ENCODE measurements around the gene ABCA8.

The ABCA8 gene

GRCh38 chr17:68870976-68871375 is 84.2 kb downstream of the ABCA8 start:
- no peak for DNase-seq (ENCODE audit: low read depth in 4 of 4, low spot score in 1 of 4)

GRCh38 chr17:68870161-68870826 is 84.9 kb downstream of the ABCA8 start:
- no peak for DNase-seq (ENCODE audit: low read depth in 4 of 4, low spot score in 1 of 4)

GRCh38 chr17:68868708-68869107 is 86.5 kb downstream of the ABCA8 start:
- DNase-seq (ENCODE audit: low read depth in 4 of 4, low spot score in 1 of 4), result no peak

- DNase-seq (ENCODE audit: low read depth in 4 of 4, low spot score in 1 of 4), result no peak
Observed at GRCh38 chr17:68867759-68868516, 87.3 kb downstream of the ABCA8 start.

- no peak for DNase-seq (ENCODE audit: low read depth in 4 of 4, low spot score in 1 of 4)
Observed at GRCh38 chr17:68865584-68865983, 89.6 kb downstream of the ABCA8 start.

GRCh38 chr17:68863091-68863652 is 92.0 kb downstream of the ABCA8 start:
- DNase-seq (ENCODE audit: low read depth in 4 of 4, low spot score in 1 of 4), result no peak

- no peak for DNase-seq (ENCODE audit: low read depth in 4 of 4, low spot score in 1 of 4)
Observed at GRCh38 chr17:68861602-68862001, 93.6 kb downstream of the ABCA8 start.

- no peak for DNase-seq (ENCODE audit: low read depth in 4 of 4, low spot score in 1 of 4)
Observed at GRCh38 chr17:68860941-68861340, 94.3 kb downstream of the ABCA8 start.

GRCh38 chr17:68854452-68854851 is 100.7 kb downstream of the ABCA8 start:
- DNase-seq (ENCODE audit: low read depth in 4 of 4, low spot score in 1 of 4), result no peak

GRCh38 chr17:68853439-68853838 is 101.8 kb downstream of the ABCA8 start:
- DNase-seq (ENCODE audit: low read depth in 4 of 4, low spot score in 1 of 4), result no peak

- DNase-seq (ENCODE audit: low read depth in 4 of 4, low spot score in 1 of 4), result no peak
Observed at GRCh38 chr17:68853036-68853435, 102.2 kb downstream of the ABCA8 start.

GRCh38 chr17:68851890-68852289 is 103.3 kb downstream of the ABCA8 start:
- no peak for DNase-seq (ENCODE audit: low read depth in 4 of 4, low spot score in 1 of 4)

GRCh38 chr17:68850749-68851510 is 104.3 kb downstream of the ABCA8 start:
- no peak for DNase-seq (ENCODE audit: low read depth in 4 of 4, low spot score in 1 of 4)

- DNase-seq (ENCODE audit: low read depth in 4 of 4, low spot score in 1 of 4), result no peak
Observed at GRCh38 chr17:68849673-68850610, 105.2 kb downstream of the ABCA8 start.

- no peak for DNase-seq (ENCODE audit: low read depth in 4 of 4, low spot score in 1 of 4)
Observed at GRCh38 chr17:68847711-68848110, 107.5 kb downstream of the ABCA8 start.

- no peak for DNase-seq (ENCODE audit: low read depth in 4 of 4, low spot score in 1 of 4)
Observed at GRCh38 chr17:68843522-68843921, 111.7 kb downstream of the ABCA8 start.

GRCh38 chr17:68840073-68840472 is 115.1 kb downstream of the ABCA8 start:
- no peak for DNase-seq (ENCODE audit: low read depth in 4 of 4, low spot score in 1 of 4)

- DNase-seq (ENCODE audit: low read depth in 4 of 4, low spot score in 1 of 4), result no peak
Observed at GRCh38 chr17:68835071-68835470, 120.1 kb downstream of the ABCA8 start.

- DNase-seq (ENCODE audit: low read depth in 4 of 4, low spot score in 1 of 4), result no peak
Observed at GRCh38 chr17:68834328-68834836, 120.8 kb downstream of the ABCA8 start.

GRCh38 chr17:68832109-68832802 is 122.9 kb downstream of the ABCA8 start:
- no peak for DNase-seq (ENCODE audit: low read depth in 4 of 4, low spot score in 1 of 4)

Measured in stimulated activated CD4-positive, alpha-beta T cell treated with anti-CD3 and anti-CD28 coated beads, Interleukin-1b, Interleukin-23, amount 100 ng/mL, for 24 hours (primary cell).